Measurements from ENCODE around the gene GCGR.

GCGR gene

DNA sequence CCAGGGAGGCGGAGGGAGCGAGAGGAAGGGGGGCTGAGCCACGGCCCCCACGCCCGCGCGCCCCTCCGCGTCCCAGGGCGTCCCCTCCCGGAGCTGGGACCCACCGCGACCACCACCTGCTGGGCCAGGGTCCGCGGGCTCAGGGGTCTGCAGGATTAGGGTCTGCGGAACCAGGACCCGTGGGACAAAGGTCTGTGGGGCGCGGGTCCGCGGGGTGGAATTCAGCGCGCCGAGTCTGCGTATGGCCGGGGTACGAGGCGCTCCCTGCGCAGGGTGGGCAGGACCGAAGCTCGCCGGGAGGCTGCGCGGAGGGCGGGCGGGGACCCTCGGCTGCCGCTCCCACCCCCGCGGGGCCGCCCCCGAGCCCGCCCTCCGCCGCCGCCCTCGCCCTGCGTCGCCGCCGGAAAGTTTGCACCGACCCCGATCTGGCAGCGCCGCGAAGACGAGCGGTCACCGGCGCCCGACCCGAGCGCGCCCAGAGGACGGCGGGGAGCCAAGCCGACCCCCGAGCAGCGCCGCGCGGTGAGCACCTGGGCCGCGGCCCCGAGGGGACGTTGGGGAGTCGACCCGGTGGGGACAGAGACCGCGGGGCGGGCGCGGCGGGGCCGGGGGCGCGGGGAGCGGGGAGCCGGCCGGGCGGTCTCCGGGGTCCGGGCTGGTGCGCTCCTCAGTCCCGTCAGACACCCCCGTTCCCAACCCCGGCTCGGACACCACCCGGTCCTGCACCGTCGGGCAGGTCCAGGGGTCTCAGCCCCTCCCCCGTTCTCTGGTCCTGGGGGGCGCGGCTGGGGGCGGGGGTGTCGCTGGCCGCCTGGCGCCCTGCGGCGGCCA is at the start of gene GCGR:
Gene GCGR, plus strand, starts transcription at position 423 of the 831 bp plus-strand sequence. CDS start 4,869 bp downstream, outside the sequence.
- Histone ChIP-seq H3K4me1 (no peaks in the 10 kb centered on the region), H3K4me3 (no peak within 1 kb of the TSS)
- in situ Hi-C loops (cut with MboI; ENCODE audit: low sequenced_read_pairs): no loop called here

DNA sequence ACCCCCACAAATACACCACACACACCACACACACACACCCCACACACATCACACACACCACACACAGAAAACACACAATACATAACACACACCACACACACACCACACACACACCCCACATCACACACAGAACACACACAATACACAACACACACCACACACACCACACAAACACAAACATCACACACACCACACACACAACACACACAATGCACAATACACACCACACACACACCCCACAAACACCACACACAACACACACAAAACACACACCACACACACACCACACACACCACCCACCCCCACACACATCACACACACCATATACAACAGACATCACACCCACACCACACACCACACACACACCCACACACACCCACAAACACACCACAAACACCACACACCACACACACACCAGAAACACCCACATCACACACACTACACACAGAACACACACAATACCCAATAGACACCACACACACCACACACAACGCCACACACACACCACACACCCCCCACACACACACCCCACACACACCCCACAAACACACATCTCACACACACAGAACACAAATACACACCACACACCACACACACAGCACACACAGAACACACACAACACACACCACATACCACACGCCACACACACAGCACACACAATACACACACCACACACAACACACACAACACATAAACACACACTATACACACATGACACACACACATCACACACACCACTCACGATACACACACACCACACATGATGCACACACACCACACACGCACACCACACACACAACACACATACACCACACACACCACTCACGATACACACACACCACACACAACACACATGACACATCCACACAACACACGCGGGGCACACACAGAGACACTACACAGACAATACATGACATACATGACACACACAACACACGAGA is 11.0 kb upstream of the GCGR start:
- no peak overlapping the region for H3K4me3 ChIP-seq
- no peak for DNase-seq (ENCODE audit: low spot score in 2 of 2)
- H3K9me3 ChIP-seq: no peaks in the 10 kb centered on the region
- H3K27me3 ChIP-seq (ENCODE audit: low read depth): no peaks in the 10 kb centered on the region
- in situ Hi-C loops (cut with MboI; ENCODE audit: low sequenced_read_pairs): no loop called here
- no peaks in the 10 kb centered on the region for H3K36me3 ChIP-seq (replicated peaks)
- no peaks in the 10 kb centered on the region for H3K4me1 ChIP-seq

More for the DNA sequence above, at the start of gene GCGR:
- DNase-seq (ENCODE audit: low spot score in 2 of 2): no peak
- H3K27me3 ChIP-seq (ENCODE audit: low read depth): peaks cover 67% of the 10 kb centered on the region
- no peaks in the 10 kb centered on the region for H3K9me3 ChIP-seq
- H3K36me3 ChIP-seq (replicated peaks): no peaks in the 10 kb centered on the region

DNA sequence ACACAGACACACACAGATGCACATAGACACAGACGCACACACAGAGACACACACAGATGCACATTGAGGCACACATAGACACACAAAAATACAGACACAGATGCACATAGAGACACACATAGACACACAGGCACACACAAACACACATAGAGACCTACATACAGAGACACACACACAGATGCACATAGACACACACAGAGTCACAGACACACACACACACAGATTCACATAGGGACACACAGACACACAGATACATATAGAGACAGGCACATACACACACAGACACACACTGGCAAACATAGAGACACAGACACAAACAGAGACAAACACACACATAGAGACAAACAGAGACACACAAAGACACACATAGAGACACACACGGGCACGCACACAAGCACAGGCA is 9.9 kb upstream of the GCGR start:
- Histone ChIP-seq H3K36me3 (replicated peaks) (no peaks in the 10 kb centered on the region), H3K4me3 (no peak overlapping the region), H3K27me3 (ENCODE audit: low read depth) (no peaks in the 10 kb centered on the region), H3K9me3 (no peaks in the 10 kb centered on the region), H3K4me1 (no peaks in the 10 kb centered on the region)
- in situ Hi-C loops (cut with MboI; ENCODE audit: low sequenced_read_pairs): no loop called here
- no peak for DNase-seq (ENCODE audit: low spot score in 2 of 2)

GRCh38 chr17:81794509-81794908 is 9.4 kb upstream of the GCGR start:
- in situ Hi-C loops (cut with MboI; ENCODE audit: low sequenced_read_pairs): no loop called here
- Histone ChIP-seq H3K36me3 (replicated peaks) (no peaks in the 10 kb centered on the region), H3K4me1 (no peaks in the 10 kb centered on the region), H3K27me3 (ENCODE audit: low read depth) (no peaks in the 10 kb centered on the region), H3K9me3 (no peaks in the 10 kb centered on the region), H3K4me3 (no peak overlapping the region)
- no peak for DNase-seq (ENCODE audit: low spot score in 2 of 2)

- Histone ChIP-seq H3K27me3 (ENCODE audit: low read depth) (peaks cover 43% of the 10 kb centered on the region), H3K4me1 (no peaks in the 10 kb centered on the region), H3K9me3 (no peaks in the 10 kb centered on the region), H3K36me3 (replicated peaks) (no peaks in the 10 kb centered on the region), H3K4me3 (no peak overlapping the region)
- no peak for DNase-seq (ENCODE audit: low spot score in 2 of 2)
- in situ Hi-C loops (cut with MboI; ENCODE audit: low sequenced_read_pairs): no loop called here
Measured at GRCh38 chr17:81801327-81801726, 2.6 kb upstream of the GCGR start.

DNA sequence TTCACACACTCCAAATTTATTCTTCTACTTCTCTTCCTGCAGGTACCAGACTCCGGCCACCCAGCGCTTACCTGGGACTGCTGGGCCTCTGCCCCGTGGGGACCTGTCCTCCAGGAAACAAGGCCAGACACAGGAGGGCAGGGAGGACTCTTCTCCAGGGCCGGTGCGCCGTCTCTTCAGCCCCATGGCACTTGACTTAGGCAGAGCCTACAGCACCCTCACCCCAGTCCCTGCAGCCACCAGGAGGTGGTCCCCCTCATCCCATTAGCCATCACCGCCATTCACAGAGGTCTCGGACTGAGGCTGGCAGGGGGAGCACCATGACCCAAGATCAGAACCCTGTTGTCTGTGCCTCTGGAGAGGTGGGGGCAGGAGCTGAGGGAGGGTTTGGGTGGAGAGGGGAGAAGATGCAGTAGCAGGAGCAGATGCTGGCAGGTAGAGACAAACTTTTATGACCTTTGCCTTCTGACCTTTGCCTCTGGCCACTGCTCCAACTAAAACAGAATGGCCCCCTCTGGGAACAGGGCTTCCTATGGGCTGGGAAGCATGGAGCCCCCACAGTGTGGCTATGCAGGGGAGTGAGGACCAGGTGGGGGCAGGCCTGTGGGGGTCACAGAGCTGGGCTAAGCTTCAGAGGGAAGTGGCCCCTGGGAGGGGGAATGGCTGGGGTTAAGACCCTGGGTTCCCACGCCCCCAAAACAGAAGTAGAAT is 1.7 kb upstream of the GCGR start:
- H3K4me1 ChIP-seq: no peaks in the 10 kb centered on the region
- H3K4me3 ChIP-seq: no peak overlapping the region
- H3K36me3 ChIP-seq (replicated peaks): no peaks in the 10 kb centered on the region
- DNase-seq (ENCODE audit: low spot score in 2 of 2): no peak
- no peaks in the 10 kb centered on the region for H3K9me3 ChIP-seq
- in situ Hi-C loops (cut with MboI; ENCODE audit: low sequenced_read_pairs): no loop called here
- peaks cover 52% of the 10 kb centered on the region for H3K27me3 ChIP-seq (ENCODE audit: low read depth)

- DNase-seq (ENCODE audit: low spot score in 2 of 2): no peak
- Histone ChIP-seq H3K27me3 (ENCODE audit: low read depth) (peaks cover 60% of the 10 kb centered on the region), H3K4me1 (no peaks in the 10 kb centered on the region), H3K9me3 (no peaks in the 10 kb centered on the region), H3K36me3 (replicated peaks) (no peaks in the 10 kb centered on the region), H3K4me3 (no peak overlapping the region)
- in situ Hi-C loops (cut with MboI; ENCODE audit: low sequenced_read_pairs): no loop called here
Measured at GRCh38 chr17:81802856-81803643, 900 bp upstream of the GCGR start.

- H3K4me1 ChIP-seq: no peaks in the 10 kb centered on the region
- no peaks in the 10 kb centered on the region for H3K9me3 ChIP-seq
- H3K4me3 ChIP-seq: no peak overlapping the region
- DNase-seq (ENCODE audit: low spot score in 2 of 2): no peak
- no peaks in the 10 kb centered on the region for H3K36me3 ChIP-seq (replicated peaks)
- peaks cover 68% of the 10 kb centered on the region for H3K27me3 ChIP-seq (ENCODE audit: low read depth)
- in situ Hi-C loops (cut with MboI; ENCODE audit: low sequenced_read_pairs): no loop called here
Measured at GRCh38 chr17:81804559-81805399, 829 bp downstream of the GCGR start.

DNA sequence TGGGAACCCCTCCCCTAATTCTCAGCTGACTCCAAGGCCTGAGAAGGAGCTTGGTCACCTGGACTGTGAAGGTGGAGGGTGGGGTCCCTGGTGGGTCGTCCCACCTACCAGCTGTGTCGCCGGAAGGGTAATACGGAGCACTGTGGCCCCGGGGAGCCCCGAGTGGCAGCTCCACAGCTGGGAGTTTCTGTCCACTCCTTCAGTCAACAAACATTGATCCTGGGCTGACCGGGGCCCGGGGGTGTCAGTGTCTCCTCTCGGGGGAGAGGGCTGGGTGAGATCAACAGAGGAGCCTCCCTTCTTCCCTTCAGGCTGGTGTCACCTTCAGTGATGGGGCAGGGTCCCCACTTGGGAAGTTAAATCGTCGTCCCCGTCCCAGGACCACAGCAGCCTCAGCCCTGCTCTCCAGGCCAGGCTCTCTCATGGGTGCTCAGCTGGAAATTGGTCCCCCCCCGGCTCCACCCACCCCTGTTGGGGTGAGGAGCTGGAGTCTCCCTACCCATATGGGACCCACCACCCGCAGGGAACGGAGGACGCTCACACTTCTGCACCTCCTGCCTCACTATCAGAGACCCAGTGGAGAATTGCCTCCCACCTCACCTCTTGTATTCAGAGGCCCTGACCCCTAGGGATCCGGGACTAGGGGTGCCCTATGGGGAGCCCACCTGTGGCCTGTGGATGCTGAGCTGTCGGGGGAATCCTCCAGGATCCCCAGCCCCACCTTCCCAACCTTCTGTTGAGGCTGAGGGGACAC is 1.9 kb downstream of the GCGR start:
- Histone ChIP-seq H3K27me3 (ENCODE audit: low read depth) (peaks cover 66% of the 10 kb centered on the region), H3K4me1 (no peaks in the 10 kb centered on the region), H3K9me3 (no peaks in the 10 kb centered on the region), H3K36me3 (replicated peaks) (no peaks in the 10 kb centered on the region), H3K4me3 (no peak overlapping the region)
- in situ Hi-C loops (cut with MboI; ENCODE audit: low sequenced_read_pairs): no loop called here
- DNase-seq (ENCODE audit: low spot score in 2 of 2): no peak

DNA sequence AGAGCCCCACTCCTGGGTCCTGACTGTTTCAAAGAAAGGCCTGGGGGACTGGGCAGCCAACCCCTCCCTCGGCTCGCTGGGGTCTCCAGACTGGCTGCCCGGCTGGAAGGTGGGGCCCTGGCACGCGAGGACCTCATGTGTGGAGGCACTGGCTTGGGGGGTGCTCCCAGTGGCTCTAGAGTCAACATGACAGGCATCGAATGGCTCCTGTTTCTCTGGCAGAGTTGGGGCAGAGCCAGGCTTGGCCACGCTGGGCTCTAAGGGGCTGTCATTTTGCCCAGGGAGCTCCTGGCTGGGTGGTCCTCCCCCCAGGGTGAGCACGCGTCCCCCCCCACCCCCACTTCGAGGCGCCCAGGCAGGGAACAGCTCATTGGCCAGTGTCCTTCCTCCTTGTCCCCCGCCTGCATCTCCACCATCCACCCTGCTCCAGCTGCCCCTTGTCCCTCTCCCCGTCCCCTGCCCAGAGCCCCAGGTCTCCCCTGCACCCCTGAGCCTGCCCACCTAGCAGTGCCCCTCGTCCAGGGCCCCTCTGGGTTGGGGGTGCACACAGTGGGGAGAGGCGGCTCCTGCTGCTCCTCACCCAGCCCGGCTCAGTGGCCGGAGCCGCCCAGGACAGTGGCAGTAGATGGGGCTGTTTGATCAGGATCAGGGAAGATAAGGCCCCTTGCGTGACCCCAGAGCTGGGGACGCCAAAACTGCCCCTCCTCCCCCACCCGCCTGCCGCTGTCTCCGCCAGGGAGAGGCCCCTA is 2.7 kb downstream of the GCGR start:
- H3K4me1 ChIP-seq: no peaks in the 10 kb centered on the region
- no peak overlapping the region for H3K4me3 ChIP-seq
- no peaks in the 10 kb centered on the region for H3K36me3 ChIP-seq (replicated peaks)
- no peaks in the 10 kb centered on the region for H3K9me3 ChIP-seq
- in situ Hi-C loops (cut with MboI; ENCODE audit: low sequenced_read_pairs): no loop called here
- DNase-seq (ENCODE audit: low spot score in 2 of 2): no peak
- H3K27me3 ChIP-seq (ENCODE audit: low read depth): peaks cover 66% of the 10 kb centered on the region

DNA sequence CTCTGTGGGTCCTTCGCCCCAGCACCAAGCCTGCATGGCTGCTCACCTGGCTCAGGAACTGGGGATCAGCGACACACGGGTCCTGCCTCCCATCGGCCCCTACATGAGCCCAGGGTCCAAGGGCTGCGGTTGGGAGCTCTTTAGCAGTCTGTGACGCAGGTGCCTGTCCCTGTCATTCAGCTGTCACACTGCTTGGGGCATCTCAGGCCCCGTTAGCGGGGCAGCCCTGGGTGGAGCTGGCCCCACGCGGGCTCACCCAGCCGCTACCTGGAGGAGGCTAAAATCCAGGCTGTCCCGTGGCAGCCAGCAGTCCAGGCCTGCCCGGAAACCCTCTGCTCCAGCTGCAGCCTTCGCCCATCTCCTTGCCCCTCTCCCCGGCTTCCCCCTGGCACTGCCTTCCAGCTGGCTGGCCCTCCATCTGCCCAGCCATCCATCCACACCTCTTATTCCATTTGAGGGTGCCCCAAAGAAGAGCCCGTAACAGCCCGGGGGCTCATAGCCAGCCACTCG is 3.3 kb downstream of the GCGR start:
- peaks cover 61% of the 10 kb centered on the region for H3K27me3 ChIP-seq (ENCODE audit: low read depth)

More for the DNA sequence above, 3.3 kb downstream of the GCGR start:
- Histone ChIP-seq H3K9me3 (no peaks in the 10 kb centered on the region), H3K36me3 (replicated peaks) (no peaks in the 10 kb centered on the region), H3K4me3 (no peak overlapping the region), H3K4me1 (no peaks in the 10 kb centered on the region)
- no peak for DNase-seq (ENCODE audit: low spot score in 2 of 2)
- in situ Hi-C loops (cut with MboI; ENCODE audit: low sequenced_read_pairs): no loop called here

All from HAP-1 (cell line).